HUES48 (cell line): ENCODE measurements around the gene LRRC47.

ENCODE experiments used
- H3K27ac ChIP-seq: one replicate; pipeline ENCODE4 v1.7.0; 2013; ENCODE audit warnings: low read depth, low read length, inconsistent platforms
- H3K27me3 ChIP-seq: 2 replicates; pipeline ENCODE4 v1.6.1; 2013; ENCODE audit warnings: mild to moderate bottlenecking, low read length; ENCODE audit not compliant: control insufficient read depth, insufficient read depth
- H3K36me3 ChIP-seq: 2 replicates; pipeline ENCODE4 v1.6.1; 2013; ENCODE audit warnings: low read length; ENCODE audit not compliant: control insufficient read depth, insufficient read depth
- H3K4me1 ChIP-seq: 2 replicates; pipeline ENCODE4 v1.6.1; 2013; ENCODE audit warnings: mild to moderate bottlenecking, low read length; ENCODE audit not compliant: control insufficient read depth, insufficient read depth
- H3K4me3 ChIP-seq: 2 replicates; pipeline ENCODE4 v1.5.1; 2013; ENCODE audit warnings: mild to moderate bottlenecking, low read depth, low read length
- H3K9ac ChIP-seq: 2 replicates; pipeline ENCODE4 v1.6.1; 2013; ENCODE audit warnings: mild to moderate bottlenecking, low read depth, low read length, moderate library complexity
- H3K9me3 ChIP-seq: 2 replicates; pipeline ENCODE4 v1.6.1; 2013; ENCODE audit warnings: low read length; ENCODE audit not compliant: control insufficient read depth, insufficient read depth

The LRRC47 gene

DNA sequence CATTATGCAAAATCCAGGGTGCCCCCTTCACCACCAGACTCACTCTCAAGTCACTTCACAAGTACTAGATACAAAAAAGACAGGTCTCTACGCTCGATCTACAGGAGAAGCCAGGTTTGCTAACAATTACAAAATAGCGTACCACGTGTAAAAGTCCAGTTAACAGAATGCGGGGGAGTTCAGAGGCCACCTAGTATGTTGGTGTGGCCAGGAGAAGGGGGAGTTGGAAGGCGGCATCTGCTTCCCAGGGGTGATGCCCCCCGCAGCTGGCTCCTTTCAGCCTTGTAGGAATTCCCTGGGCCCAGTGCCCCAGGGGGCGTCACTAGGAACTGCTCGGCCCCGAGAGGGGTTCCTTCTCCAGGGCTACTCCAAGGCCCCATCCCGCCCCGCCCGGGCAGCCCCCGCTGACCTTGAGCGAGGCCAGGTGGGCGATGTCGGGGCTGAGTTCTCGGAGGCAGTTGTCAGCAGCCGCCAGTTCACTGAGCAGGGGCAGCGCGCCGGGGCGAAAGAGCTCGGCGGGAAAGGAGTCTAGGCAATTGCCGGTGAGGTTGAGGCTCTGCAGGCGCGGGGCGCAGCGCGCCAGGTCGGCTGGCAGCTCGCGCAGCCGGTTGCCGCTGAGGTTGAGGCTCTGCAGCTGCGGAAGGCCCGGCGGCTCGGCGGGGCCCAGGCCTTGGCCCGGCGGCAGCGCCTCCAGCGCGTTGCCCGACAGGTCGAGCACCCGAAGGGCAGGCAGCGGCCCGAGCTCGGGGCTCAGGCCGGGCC lies 664 bp downstream of the LRRC47 start:
- H3K4me1 ChIP-seq = peaks cover 23% of the 10 kb centered on the region
- H3K27ac ChIP-seq = peak overlapping the region; percentile 66
- peak overlapping the region; percentile 84 for H3K4me3 ChIP-seq
- peak overlapping the region; percentile 73 for H3K9ac ChIP-seq
- no peaks in the 10 kb centered on the region for H3K27me3 ChIP-seq
- H3K9me3 ChIP-seq = no peaks in the 10 kb centered on the region
- H3K36me3 ChIP-seq = peaks cover 8% of the 10 kb centered on the region; the same call in 1 of the 2 replicates

GRCh38 chr1:3790952-3791351 lies 5.3 kb downstream of the LRRC47 start:
- Histone ChIP-seq H3K27me3 (no peaks in the 10 kb centered on the region), H3K4me1 (peaks cover 19% of the 10 kb centered on the region), H3K36me3 (peaks cover 29% of the 10 kb centered on the region), H3K4me3 (no peak overlapping the region), H3K27ac (no peak overlapping the region), H3K9ac (no peak overlapping the region), H3K9me3 (no peaks in the 10 kb centered on the region)

GRCh38 chr1:3790500-3790923 lies 5.8 kb downstream of the LRRC47 start:
- Histone ChIP-seq H3K27ac (no peak overlapping the region), H3K4me1 (peaks cover 19% of the 10 kb centered on the region), H3K9ac (no peak overlapping the region), H3K9me3 (no peaks in the 10 kb centered on the region), H3K4me3 (no peak overlapping the region), H3K36me3 (peaks cover 34% of the 10 kb centered on the region), H3K27me3 (no peaks in the 10 kb centered on the region)

DNA sequence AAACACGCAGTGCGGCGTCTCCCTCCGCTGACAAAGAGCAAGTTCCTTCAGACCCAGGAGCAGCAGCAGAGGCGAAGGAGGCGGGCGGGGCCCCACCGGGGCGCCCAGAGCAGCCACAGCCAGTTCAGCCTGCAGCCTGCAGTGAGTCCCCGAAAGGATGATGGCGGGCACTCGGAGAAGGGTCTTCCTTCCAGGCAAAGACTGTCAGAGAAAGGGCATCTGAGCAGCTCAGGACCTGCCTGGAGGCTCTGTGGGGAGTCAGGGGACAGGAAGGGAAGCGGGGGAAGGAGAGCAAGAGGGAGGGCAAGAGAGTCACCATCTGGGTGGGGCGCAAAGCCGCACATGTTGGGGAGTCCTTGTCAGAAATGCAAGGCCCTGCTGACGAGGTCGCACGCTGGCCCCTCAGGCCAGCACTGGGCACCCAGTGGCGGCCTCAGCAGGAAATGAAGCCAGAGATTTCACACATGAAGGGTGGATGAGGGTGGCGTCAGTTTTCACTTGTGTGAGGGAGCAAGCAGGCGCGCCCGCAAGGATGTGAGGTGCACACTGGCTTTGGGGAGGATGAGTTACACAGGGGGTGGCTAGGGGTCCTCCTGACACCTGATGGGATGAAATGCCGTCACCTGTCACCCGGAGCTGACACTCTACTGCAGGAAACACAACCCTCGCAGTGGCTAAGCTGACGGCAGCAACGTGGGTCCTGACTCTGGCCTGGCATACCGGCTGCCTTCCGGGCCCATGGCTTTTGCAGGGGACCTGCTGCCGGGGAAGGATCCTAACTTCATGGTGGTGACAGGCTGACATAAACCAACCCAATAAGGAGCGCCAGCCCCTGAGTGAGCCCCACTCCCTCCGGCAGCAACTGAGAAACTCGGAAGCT lies 6.6 kb downstream of the LRRC47 start:
- no peak overlapping the region for H3K27ac ChIP-seq
- no peak overlapping the region for H3K4me3 ChIP-seq
- no peak overlapping the region for H3K9ac ChIP-seq
- no peaks in the 10 kb centered on the region for H3K9me3 ChIP-seq
- H3K36me3 ChIP-seq = peaks cover 41% of the 10 kb centered on the region
- no peaks in the 10 kb centered on the region for H3K27me3 ChIP-seq
- H3K4me1 ChIP-seq = peaks cover 14% of the 10 kb centered on the region

DNA sequence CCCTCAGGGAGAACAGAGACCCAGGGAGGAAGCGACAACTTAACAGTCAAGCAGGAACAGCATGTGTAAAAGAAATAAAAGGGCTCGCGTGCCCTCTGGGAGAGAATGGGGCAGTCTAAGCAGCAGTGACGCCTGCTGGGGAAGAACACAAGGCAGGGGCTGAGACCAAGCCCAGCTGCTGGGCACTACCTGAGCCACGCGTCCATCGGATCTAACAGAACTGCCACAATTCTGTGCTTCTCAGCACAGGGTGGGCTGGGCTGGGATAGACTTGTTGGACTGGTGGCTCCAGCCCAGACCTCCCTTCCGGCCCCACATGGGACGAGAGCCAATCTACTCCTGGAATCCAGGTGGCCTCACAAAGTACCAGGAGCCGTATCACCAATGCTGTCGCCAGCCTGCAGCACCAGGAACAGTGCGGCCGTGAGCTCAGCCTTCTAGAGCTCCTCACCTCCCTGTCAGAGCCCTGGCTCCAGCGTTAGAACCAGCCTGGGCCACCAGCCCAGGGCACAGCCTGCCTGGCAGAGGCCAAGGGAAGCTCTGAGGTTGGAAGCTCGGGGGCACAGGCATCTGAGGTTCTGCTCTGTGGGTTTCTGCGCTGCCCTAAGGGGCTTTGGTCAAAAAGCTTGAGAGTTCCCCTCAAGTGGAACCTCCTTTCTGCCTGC lies 7.4 kb downstream of the LRRC47 start:
- H3K9ac ChIP-seq = no peak overlapping the region
- peaks cover 49% of the 10 kb centered on the region for H3K36me3 ChIP-seq

DNA sequence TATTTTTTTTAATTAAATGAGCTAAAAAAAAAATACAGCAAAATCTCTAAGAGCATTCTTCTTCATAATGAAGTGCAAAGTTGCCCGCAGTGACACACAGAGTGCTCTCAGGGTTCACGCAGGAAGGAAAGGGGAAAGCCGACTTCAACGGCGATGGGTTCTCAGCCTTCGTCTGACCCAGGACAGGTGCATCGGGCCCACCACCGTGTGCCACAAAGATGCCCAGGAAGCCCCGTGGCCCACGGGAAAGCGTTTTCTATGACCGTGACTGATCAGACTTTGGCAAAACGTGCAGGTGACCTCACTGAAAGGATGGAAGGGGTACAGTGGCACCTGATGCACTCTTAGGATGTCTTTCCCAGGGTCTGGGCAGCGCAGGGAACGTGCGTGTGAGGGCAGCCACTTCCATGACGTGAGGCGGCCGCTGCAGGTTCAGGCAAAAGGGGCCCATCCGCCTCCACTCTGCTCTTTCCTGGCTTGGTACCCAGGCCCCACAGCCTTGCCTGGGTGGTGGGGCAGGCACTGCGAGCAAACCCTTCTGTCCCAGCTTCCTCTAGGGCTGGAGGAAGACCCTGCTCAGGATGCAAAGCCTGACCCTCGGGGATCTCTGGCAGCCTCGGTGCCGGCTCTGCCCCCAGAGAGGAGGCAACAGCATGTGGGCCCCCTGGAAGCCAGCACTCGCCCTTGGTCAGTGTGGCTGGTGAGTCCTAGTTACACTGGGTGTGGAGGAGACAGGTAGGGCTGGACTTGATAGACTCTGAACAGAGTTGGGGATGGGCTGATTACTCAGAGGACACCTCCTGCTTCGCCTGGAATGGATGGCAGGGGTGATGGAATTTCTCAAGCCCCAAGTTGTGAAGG lies 8.3 kb downstream of the LRRC47 start:
- Histone ChIP-seq H3K4me1 (peaks cover 12% of the 10 kb centered on the region), H3K36me3 (peaks cover 58% of the 10 kb centered on the region), H3K27ac (no peak overlapping the region), H3K4me3 (no peak overlapping the region), H3K9ac (no peak overlapping the region), H3K27me3 (no peaks in the 10 kb centered on the region), H3K9me3 (no peaks in the 10 kb centered on the region)

More for the DNA sequence above, 7.4 kb downstream of the LRRC47 start:
- H3K27ac ChIP-seq = no peak overlapping the region
- no peaks in the 10 kb centered on the region for H3K9me3 ChIP-seq
- H3K27me3 ChIP-seq = no peaks in the 10 kb centered on the region
- no peak overlapping the region for H3K4me3 ChIP-seq
- peaks cover 14% of the 10 kb centered on the region for H3K4me1 ChIP-seq

- peaks cover 8% of the 10 kb centered on the region for H3K4me1 ChIP-seq
- no peak overlapping the region for H3K4me3 ChIP-seq
- no peak overlapping the region for H3K27ac ChIP-seq
- no peak overlapping the region for H3K9ac ChIP-seq
- H3K9me3 ChIP-seq = no peaks in the 10 kb centered on the region
- no peaks in the 10 kb centered on the region for H3K27me3 ChIP-seq
- peaks cover 61% of the 10 kb centered on the region for H3K36me3 ChIP-seq
Measured at GRCh38 chr1:3787349-3787715, 9.0 kb downstream of the LRRC47 start.

DNA sequence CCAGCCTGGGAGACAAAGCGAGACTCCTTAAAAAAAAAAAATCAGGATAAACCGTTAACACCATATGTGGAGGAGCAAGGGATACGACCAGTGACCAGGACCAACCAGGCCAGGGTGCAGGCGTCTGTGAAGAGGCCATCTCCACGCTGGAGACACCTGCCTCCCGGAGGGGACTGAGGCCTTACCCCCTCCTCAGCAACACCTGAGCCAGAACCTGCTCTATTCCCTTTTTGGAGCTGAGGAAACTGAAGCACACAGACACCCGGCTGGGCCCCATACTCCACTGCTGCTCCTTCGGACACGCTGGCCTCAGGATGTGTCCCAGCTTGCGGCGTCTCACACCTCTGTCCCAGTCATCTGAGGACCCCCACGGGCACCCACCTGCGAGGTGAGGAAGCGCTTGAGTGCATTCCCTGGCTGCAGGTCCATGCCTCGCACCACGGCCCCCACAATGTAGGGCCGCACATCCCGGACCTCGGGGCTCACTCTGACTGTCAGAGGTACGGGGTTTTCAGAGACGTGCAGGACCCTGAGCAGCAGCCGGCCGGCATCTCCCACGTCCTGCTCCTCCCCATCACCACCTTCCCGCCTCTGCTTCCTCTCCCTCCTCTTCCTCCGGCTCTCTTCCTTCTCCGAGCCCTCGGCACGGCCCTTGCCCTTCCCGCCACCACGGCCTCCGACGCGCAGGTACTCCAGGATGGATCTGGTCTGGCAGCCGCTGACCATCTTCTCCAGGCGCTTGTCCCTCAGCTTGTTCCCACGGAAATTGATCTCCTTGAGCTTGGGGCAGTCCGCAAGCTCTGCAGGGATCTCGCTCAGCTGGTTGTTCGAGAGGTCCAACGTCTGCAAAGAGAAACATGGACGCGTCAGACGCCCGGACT lies 9.6 kb downstream of the LRRC47 start:
- Histone ChIP-seq H3K4me3 (no peak overlapping the region), H3K4me1 (peaks cover 3% of the 10 kb centered on the region; the same call in 1 of the 2 replicates), H3K27ac (no peak overlapping the region), H3K9ac (no peak overlapping the region), H3K27me3 (no peaks in the 10 kb centered on the region), H3K9me3 (no peaks in the 10 kb centered on the region), H3K36me3 (peaks cover 63% of the 10 kb centered on the region)

DNA sequence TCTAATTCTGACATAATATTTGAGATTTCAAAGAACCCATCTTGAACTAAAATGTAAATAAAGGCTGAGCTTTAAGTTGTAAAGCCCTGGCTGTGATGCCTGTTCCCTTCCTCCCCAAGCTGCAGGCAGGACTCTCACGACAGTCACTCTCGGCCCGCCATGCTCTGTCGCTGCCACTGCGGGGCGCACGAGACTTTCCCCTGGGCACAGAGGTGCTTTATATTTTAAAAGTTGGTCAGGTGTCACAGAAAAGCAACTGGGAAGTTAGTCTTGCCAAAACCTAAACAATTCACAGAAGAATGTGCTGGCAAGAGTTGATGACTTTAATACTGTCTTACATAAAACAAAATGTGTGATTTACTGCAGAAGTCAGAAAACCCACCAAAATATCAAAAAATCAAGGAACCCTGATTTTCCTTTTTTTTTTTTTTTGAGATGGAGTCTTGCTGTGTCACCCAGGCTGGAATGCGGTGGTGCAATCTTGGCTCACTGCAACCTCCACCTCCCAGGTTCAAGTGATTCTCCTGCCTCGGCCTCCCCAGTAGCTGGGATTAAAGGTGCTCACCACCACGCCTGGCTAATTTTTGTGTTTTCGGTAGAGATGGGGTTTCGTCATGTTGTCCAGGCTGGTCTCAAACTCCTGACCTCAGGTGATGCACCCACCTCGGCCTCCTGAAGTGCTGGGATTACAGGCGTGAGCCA lies 10.7 kb downstream of the LRRC47 start:
- no peak overlapping the region for H3K27ac ChIP-seq

More for the DNA sequence above, 10.7 kb downstream of the LRRC47 start:
- H3K9ac ChIP-seq = no peak overlapping the region
- H3K4me3 ChIP-seq = no peak overlapping the region
- H3K9me3 ChIP-seq = no peaks in the 10 kb centered on the region
- H3K36me3 ChIP-seq = peaks cover 73% of the 10 kb centered on the region
- no peaks in the 10 kb centered on the region for H3K27me3 ChIP-seq
- peaks cover 3% of the 10 kb centered on the region; the same call in 1 of the 2 replicates for H3K4me1 ChIP-seq
